Measurements from ENCODE around the gene BTBD16. TPM values are rescaled to one million over a fixed set of nuclear protein-coding genes. Genes with fewer than 3 reads are reported as not detected.

The BTBD16 gene
- total RNA-seq, 4 donors from 2014 or later = not detected

DNA sequence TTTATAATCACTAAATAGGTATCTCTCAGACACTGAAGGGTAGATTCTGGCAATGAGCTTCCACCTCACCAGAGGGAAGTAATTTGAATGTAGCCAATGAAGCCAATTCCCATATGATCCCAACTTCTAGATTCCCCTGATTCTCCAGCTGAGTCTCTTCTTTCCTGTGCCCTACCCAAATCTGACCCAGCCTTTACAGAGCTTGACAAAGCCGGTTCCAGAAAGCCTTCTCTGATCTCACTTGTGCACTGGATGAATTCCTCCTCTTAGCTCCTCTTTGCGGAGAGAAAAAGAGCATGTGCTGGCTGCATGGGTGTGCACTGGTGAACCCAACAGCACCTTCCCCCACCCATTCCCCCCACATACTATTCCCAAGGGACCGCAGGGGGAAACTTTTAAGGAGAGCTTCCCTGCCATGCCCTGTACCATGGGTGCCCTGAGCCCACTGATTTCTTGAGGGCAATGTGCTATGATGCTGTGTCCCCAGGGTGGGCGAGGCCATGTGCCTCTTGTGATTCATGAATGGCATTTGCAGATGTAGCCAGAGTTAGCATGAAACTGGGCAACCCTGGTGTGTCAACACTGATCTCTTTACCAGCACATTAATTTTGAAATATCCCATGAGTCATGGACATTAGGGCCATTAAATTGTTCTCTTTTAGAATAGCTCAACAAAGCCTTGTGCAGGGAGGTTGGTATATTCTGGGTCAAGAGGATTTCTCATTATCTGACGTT lies 53.0 kb downstream of the BTBD16 start:
- TF ChIP-seq, protein P1, sequence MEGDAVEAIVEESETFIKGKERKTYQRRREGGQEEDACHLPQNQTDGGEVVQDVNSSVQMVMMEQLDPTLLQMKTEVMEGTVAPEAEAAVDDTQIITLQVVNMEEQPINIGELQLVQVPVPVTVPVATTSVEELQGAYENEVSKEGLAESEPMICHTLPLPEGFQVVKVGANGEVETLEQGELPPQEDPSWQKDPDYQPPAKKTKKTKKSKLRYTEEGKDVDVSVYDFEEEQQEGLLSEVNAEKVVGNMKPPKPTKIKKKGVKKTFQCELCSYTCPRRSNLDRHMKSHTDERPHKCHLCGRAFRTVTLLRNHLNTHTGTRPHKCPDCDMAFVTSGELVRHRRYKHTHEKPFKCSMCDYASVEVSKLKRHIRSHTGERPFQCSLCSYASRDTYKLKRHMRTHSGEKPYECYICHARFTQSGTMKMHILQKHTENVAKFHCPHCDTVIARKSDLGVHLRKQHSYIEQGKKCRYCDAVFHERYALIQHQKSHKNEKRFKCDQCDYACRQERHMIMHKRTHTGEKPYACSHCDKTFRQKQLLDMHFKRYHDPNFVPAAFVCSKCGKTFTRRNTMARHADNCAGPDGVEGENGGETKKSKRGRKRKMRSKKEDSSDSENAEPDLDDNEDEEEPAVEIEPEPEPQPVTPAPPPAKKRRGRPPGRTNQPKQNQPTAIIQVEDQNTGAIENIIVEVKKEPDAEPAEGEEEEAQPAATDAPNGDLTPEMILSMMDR (IDR thresholded peaks at IDR 0.05; ENCODE audit: low read depth) = no peak

DNA sequence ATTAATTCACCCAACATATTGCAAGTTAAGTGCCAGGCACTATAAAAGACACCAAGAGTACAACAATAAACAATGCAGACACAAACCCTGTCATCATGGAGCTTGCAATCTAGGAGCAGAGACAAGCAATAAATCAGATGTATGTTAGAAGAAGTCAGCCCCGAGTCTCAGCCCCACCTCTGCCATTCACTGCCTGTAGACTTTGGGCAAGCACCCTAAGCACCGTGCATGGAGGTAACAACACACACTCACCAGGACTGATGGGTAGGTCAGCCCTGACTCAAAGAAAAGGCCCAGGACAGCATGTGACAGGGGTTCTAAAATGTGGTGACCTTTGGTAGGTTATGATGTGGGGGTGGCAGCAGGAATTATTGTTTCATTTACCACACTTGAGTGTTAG lies 54.1 kb downstream of the BTBD16 start:
- TF ChIP-seq, protein P1 (IDR thresholded peaks at IDR 0.05; ENCODE audit: low read depth) = no peak

DNA sequence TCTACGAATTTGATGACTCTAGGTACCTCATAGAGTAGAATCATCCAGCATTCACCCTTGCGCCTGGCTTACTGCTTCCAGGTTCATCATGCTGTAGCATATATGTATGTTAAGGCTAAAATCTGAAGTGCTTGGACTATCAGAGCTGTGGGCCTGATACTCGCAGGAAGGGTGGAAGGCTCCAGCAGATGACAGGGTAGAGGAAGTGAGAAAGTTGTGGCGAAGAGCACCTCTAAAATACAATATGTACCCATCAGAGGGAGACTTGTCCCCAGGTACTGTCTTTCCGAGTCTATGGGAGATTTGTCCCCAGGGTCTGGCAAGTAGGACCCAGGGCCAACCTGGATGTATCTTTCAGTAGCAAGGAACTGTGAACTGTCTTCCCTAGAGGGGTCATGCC lies 55.3 kb downstream of the BTBD16 start:
- TF ChIP-seq, protein P1 (IDR thresholded peaks at IDR 0.05; ENCODE audit: low read depth) = no peak

DNA sequence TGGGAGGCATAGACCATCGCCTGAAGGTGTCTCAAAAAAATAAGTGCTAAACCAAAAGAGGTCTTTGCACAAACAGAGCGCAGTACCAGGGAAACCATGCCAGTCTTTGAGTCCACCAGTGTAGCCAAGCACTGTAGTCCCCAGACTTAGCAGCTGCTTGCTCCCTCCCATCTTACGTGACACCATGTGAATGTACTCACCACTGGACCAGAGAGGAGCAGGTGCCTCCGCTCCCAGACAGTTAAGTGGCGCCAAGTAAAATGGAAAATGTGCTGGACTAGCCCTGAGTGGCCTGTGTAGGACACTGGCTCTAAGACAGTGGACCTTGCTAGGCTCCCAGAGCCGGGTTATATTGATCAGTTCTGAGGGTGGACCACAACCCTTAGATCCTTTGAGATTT lies 55.7 kb downstream of the BTBD16 start:
- TF ChIP-seq, protein P1 (IDR thresholded peaks at IDR 0.05; ENCODE audit: low read depth) = no peak

DNA sequence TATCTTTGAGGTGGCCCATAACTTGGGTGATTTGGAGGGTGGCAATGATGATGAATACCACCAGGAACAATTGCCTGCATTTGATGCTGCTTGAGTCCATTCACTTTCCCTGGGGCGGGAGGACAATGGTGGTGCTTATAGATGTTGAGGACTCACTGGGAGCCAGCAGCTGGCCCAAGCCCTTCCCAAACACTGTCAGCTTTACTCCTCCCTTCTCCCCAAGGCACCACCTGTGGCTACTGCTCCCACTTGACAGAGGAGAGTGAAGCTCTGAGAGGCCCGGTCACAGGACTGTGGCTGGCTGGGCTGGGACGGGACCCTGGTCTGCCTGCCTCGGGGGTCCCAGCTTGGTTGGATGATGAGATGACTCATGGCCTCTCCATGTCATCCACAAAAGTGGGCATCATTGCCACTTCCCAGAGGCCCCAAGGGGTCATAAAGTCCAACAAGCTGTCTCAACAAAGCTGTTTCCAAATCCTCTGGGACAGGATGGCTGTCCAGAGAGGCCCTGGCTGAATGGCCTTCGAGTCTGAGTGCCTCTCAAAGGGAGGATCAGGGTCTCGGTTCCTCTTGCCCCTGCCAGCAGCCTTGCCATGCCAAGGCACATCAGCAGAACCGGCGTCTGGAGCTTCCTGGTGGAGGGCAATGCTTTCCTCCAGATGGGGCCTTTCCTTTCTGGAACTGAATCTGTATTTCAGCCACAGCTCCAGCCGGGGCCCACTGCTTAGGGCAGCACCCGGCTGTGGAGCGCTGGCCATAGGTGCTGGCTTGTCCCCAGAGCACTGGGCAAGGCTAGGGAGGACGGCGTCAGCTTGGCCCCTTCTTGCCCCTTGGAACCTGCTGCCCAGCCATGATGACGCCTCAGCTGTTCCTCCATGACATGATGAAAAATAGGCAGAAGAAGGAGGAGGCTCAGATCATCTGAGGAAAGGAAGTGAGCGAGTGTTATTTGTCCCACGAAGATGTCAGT lies 56.4 kb downstream of the BTBD16 start:
- TF ChIP-seq, protein P1 (IDR thresholded peaks at IDR 0.05; ENCODE audit: low read depth) = no peak

DNA sequence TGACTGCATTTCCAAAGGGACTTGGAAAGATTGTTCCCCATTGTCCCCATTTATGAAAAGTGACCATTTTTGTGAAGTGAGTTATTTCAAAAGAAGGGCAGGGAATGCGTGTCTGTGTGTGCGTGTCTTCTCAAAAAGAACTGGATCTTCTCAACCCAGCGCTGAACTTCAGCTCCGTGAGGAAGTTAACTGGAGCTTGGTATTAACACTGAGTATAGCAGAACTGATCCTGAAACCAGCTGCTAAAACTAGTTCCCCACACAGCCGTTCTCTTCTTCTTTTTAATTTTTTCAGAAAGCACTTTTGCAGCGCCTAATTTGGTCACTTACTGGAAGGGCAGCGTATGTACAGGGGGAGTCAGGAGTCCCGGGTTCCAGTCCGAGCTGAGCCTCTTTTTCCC lies 57.6 kb downstream of the BTBD16 start:
- TF ChIP-seq, protein P1 (IDR thresholded peaks at IDR 0.05; ENCODE audit: low read depth) = no peak

DNA sequence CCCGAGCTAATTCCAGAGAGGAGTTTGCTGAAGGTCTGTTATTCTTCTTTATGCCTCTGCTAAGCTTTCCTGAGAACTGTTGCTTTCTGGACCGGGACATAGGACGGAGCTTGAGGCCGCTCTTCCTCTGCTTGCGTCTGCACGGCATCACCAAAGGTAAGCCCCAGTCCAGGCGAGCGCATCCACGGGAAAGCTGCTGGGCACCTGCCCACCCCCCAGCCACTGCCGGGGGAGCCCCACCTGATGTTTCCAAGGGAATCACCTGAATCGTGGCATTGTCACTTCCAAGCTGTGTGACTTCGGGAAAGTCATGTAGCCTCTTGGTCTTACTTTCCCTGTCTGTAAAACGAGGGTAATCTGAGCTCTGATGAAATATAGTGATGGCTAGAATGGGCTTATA lies 58.3 kb downstream of the BTBD16 start:
- TF ChIP-seq, protein P1 (IDR thresholded peaks at IDR 0.05; ENCODE audit: low read depth) = no peak

All from subcutaneous adipose tissue (tissue), 4 donors.